Hepatocyte (in vitro differentiated cells): ENCODE results near the gene NFXL1. TPM values are rescaled to one million over a fixed set of nuclear protein-coding genes. Genes with fewer than 3 reads are reported as not detected.
A peak's percentile ranks its signal among the peaks of the same experiment; 100 is the strongest.

ENCODE experiments used
- DNase-seq: peaks from one replicate; pipeline ENCODE4 v3.0.0-alpha.2; 2016; ENCODE audit warnings: low spot score
- H2AFZ ChIP-seq: fragments of 200-600 bp; sonication (generic); 2 replicates; pipeline ENCODE4 v1.6.0; 2016; ENCODE audit warnings: antibody characterized with exemption, mild to moderate bottlenecking
- H3K27ac ChIP-seq: fragments of 200-600 bp; sonication (generic); 2 replicates; pipeline ENCODE4 v1.5.1; 2016; ENCODE audit warnings: mild to moderate bottlenecking
- H3K27me3 ChIP-seq: fragments of 200-600 bp; sonication (generic); 2 replicates; pipeline ENCODE4 v1.6.1; 2016
- H3K36me3 ChIP-seq: fragments of 200-600 bp; sonication (generic); replicated peaks from 2 replicates; pipeline ENCODE4 v1.5.1; 2016; ENCODE audit warnings: low read depth; ENCODE audit not compliant: insufficient read depth
- H3K4me1 ChIP-seq: fragments of 200-600 bp; sonication (generic); 2 replicates; pipeline ENCODE4 v1.5.1; 2016; ENCODE audit warnings: mild to moderate bottlenecking, moderate library complexity; ENCODE audit not compliant: insufficient read depth
- H3K4me2 ChIP-seq: fragments of 200-600 bp; sonication (generic); 2 replicates; pipeline ENCODE4 v1.6.0; 2016
- H3K4me3 ChIP-seq: fragments of 200-600 bp; sonication (generic); 2 replicates; pipeline ENCODE4 v1.5.1; 2016; ENCODE audit warnings: mild to moderate bottlenecking
- H3K79me2 ChIP-seq: fragments of 200-600 bp; sonication (generic); 2 replicates; pipeline ENCODE4 v1.6.0; 2017; ENCODE audit warnings: mild to moderate bottlenecking
- H3K9me2 ChIP-seq: fragments of 200-600 bp; sonication (generic); replicated peaks from 2 replicates; pipeline ENCODE4 v1.6.0; 2017; ENCODE audit warnings: mild to moderate bottlenecking; ENCODE audit not compliant: insufficient read depth
- H3K9me3 ChIP-seq: fragments of 200-600 bp; sonication (generic); 2 replicates; pipeline ENCODE4 v1.5.1; 2016; ENCODE audit warnings: low read depth, mild to moderate bottlenecking
- H4K20me1 ChIP-seq: fragments of 200-600 bp; sonication (generic); 2 replicates; pipeline ENCODE4 v1.6.0; 2016; ENCODE audit warnings: mild to moderate bottlenecking; ENCODE audit not compliant: insufficient read depth, poor library complexity, severe bottlenecking
- EZH2 ChIP-seq: fragments of 200-600 bp; sonication (generic); IDR thresholded peaks from 2 replicates; pipeline ENCODE4 v1.6.1; 2016; ENCODE audit warnings: antibody characterized with exemption, mild to moderate bottlenecking, borderline replicate concordance
- EZH2phosphoT487 ChIP-seq: fragments of 200-600 bp; sonication (generic); IDR thresholded peaks from one replicate; pipeline ENCODE4 v1.6.1; 2018; ENCODE audit warnings: antibody characterized with exemption, mild to moderate bottlenecking, low read depth, moderate library complexity; ENCODE audit not compliant: unreplicated experiment, severe bottlenecking
- WGBS: methylation state at CpG from one replicate; pipeline ENCODE4 v1.1.6; 2016; ENCODE audit warnings: low lambda C conversion rate; ENCODE audit errors: missing lambda C conversion rate; 5-methylcytosine and 5-hydroxymethylcytosine counted together
- polyA plus RNA-seq: library from polyadenylated mRNA; unstranded; fragments of >200 nt; fragmentation: Nextera tagmentation; extraction: Ambion mirVana; gene quantifications from 2 replicates; pipeline ENCODE4 v1.2.1, GENCODE V29; 2016
- total RNA-seq: library from RNA; depleted of rRNA; stranded (reverse); fragments of >200 nt; gene quantifications from 2 replicates; pipeline ENCODE4 v1.2.3, GENCODE V29; 2014
- TF ChIP-seq, protein P1 (sequence below): fragments of 200-600 bp; sonication (generic); IDR thresholded peaks from 2 replicates; pipeline ENCODE4 v1.5.1; 2016; ENCODE audit warnings: antibody characterized with exemption, mild to moderate bottlenecking; ENCODE audit not compliant: poor library complexity

The NFXL1 gene
- total and polyA plus RNA-seq, 2 experiments from 2014 or later = 9.8 TPM

DNA sequence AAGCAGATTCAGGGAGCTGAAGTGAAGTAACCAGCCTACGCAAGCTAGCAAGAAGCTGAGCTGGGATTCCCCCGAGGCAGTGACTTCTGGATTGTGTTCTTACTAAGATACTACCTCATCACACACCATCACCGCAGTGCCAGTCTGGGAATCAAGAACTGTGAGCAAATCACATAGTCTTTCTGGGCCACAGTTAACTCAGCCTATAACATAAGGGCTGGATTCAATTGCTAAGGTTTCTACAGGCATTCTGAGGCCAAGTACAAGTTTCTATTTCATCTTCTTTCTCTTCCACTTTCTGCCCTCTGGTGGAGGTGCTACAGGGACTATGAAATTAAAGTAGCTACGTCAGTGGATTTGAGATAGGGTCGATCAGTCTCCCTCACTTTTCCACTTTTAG is 75.1 kb downstream of the NFXL1 start:
- H3K27me3 ChIP-seq = no peaks in the 10 kb centered on the region
- H3K36me3 ChIP-seq = no peaks in the 10 kb centered on the region
- no peaks in the 10 kb centered on the region for H3K79me2 ChIP-seq
- H4K20me1 ChIP-seq = no peaks in the 10 kb centered on the region
- H2AFZ ChIP-seq = no peak overlapping the region
- 82% methylated on average over 5 of the region's 5 CpGs for WGBS
- H3K27ac ChIP-seq = no peak overlapping the region
- H3K9me2 ChIP-seq = no peaks in the 10 kb centered on the region
- no peak for TF ChIP-seq EZH2phosphoT487
- TF ChIP-seq, protein P1, sequence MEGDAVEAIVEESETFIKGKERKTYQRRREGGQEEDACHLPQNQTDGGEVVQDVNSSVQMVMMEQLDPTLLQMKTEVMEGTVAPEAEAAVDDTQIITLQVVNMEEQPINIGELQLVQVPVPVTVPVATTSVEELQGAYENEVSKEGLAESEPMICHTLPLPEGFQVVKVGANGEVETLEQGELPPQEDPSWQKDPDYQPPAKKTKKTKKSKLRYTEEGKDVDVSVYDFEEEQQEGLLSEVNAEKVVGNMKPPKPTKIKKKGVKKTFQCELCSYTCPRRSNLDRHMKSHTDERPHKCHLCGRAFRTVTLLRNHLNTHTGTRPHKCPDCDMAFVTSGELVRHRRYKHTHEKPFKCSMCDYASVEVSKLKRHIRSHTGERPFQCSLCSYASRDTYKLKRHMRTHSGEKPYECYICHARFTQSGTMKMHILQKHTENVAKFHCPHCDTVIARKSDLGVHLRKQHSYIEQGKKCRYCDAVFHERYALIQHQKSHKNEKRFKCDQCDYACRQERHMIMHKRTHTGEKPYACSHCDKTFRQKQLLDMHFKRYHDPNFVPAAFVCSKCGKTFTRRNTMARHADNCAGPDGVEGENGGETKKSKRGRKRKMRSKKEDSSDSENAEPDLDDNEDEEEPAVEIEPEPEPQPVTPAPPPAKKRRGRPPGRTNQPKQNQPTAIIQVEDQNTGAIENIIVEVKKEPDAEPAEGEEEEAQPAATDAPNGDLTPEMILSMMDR = peak; percentile 25
- no peak overlapping the region for H3K4me2 ChIP-seq
- DNase-seq = peak; percentile 31
- H3K9me3 ChIP-seq = no peaks in the 10 kb centered on the region
- H3K4me1 ChIP-seq = peaks cover 13% of the 10 kb centered on the region
- no peak overlapping the region for H3K4me3 ChIP-seq

DNA sequence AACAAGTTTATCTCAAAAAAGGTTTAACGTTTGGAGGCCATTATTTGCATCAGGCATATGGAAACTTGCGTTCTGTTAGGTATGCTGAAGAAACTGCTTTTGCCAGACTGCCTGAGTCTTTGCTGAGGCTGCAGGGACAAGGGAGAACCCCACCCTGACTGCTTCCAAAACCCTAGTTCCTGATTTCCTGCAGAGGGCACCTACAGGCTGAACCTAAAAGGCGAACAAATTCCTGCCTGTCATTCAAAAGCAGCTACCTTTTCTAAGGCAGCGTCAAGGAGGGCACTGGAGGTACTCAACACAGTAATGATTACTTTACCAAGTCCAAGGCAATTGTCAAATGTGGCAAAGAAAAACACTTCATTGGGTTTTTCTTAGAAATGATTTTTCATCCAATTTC is 75.9 kb downstream of the NFXL1 start:
- 45% methylated on average over 4 of the region's 4 CpGs for WGBS
- H3K4me1 ChIP-seq = peaks cover 13% of the 10 kb centered on the region
- H4K20me1 ChIP-seq = no peaks in the 10 kb centered on the region
- no peaks in the 10 kb centered on the region for H3K27me3 ChIP-seq
- no peaks in the 10 kb centered on the region for H3K9me2 ChIP-seq
- H3K79me2 ChIP-seq = no peaks in the 10 kb centered on the region
- H3K9me3 ChIP-seq = no peaks in the 10 kb centered on the region
- peak overlapping the region; percentile 71 for H3K4me3 ChIP-seq
- TF ChIP-seq, protein P1 = no peak
- TF ChIP-seq EZH2phosphoT487 (no peak), EZH2 (no peak)
- H3K4me2 ChIP-seq = peak overlapping the region; percentile 99
- no peak overlapping the region for H3K27ac ChIP-seq
- no peak overlapping the region for H2AFZ ChIP-seq
- no peaks in the 10 kb centered on the region for H3K36me3 ChIP-seq
- DNase-seq = no peak

DNA sequence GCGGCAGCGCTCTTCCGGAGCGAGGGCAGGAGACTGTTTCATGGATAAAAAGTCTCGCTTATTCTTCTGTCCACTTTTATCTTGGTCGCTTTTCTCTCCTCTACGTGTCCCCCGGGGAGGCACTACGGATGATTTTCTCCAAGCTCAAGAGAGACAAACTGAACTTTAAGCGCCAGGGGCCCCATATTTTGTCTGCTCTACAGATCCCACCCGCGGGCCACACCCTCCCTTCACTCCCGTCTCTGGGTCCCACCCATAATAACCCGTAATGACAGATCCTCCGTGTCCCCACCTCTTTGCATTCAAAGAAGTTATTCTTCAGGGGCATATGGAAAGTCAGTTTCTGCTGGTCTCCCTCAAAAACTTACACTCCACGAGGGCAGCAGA is 76.5 kb downstream of the NFXL1 start, which contains the start of gene CORIN:
Gene CORIN (minus strand): TSS at position 160 of the 387 bp plus-strand sequence. CDS start 118 bp downstream, at position 42.
- no peaks in the 10 kb centered on the region for H4K20me1 ChIP-seq
- peak within 1 kb of the TSS; percentile 50 for H2AFZ ChIP-seq
- TF ChIP-seq EZH2 (no peak), EZH2phosphoT487 (no peak)
- TF ChIP-seq, protein P1 = no peak
- H3K79me2 ChIP-seq = no peaks in the 10 kb centered on the region
- H3K9me2 ChIP-seq = no peaks in the 10 kb centered on the region
- no peaks in the 10 kb centered on the region for H3K27me3 ChIP-seq
- no peak for DNase-seq
- 6% methylated on average over 16 of the region's 16 CpGs for WGBS
- peaks cover 4% of the 10 kb centered on the region for H3K9me3 ChIP-seq
- H3K4me3 ChIP-seq = peak within 1 kb of the TSS; percentile 71
- H3K27ac ChIP-seq = no peak within 1 kb of the TSS
- H3K36me3 ChIP-seq = no peaks in the 10 kb centered on the region
- H3K4me1 ChIP-seq = peaks cover 13% of the 10 kb centered on the region
- peak within 1 kb of the TSS; percentile 99 for H3K4me2 ChIP-seq
